GM12892 (cell line): Measurements from ENCODE around the gene C1orf122.

Experiments
- POLR2A ChIP-seq: IDR thresholded peaks from 2 replicates; pipeline ENCODE4 v1.6.1; 2011; ENCODE audit warnings: low read depth, low read length, control low read depth
- POLR2AphosphoS5 ChIP-seq: IDR thresholded peaks from 2 replicates; pipeline ENCODE4 v1.6.1; 2011; ENCODE audit warnings: low read depth, low read length, control low read depth

GRCh38 chr1:37836788-37837187 is 29.2 kb downstream of the C1orf122 start:
- no peak for TF ChIP-seq POLR2AphosphoS5
- no peak for TF ChIP-seq POLR2A
